ENCODE data around the gene SCAMP2. TPM values are rescaled to one million over a fixed set of nuclear protein-coding genes. Genes with fewer than 3 reads are reported as not detected.
A peak's percentile ranks its signal among the peaks of the same experiment; 100 is the strongest.
"Not testable (repeated sequence)": the region's sequence is repeated elsewhere in the genome, so short reads cannot be mapped to it uniquely, and the experiment has no call there.

The SCAMP2 gene
- total RNA-seq, 1 donor from 2014 or later = 39.3 TPM

GRCh38 chr15:74890665-74890960 lies 17.4 kb upstream of the SCAMP2 start:
- peak overlapping the region; percentile 84 for H3K4me3 ChIP-seq (ENCODE audit: low read depth, low read length)
- no peak for DNase-seq (ENCODE audit: low read depth)
- TF ChIP-seq CTCF (conservative IDR thresholded peaks at IDR 0.05; ENCODE audit: low read depth, low read length) = no peak

- no peak for TF ChIP-seq CTCF (conservative IDR thresholded peaks at IDR 0.05; ENCODE audit: low read depth, low read length)
- DNase-seq (ENCODE audit: low read depth) = no peak
- H3K4me3 ChIP-seq (ENCODE audit: low read depth, low read length) = peak within 1 kb of the TSS; percentile 84
Measured at GRCh38 chr15:74889883-74890664, 16.9 kb upstream of the SCAMP2 start, which contains the start of gene MPI. Gene MPI (plus strand): TSS chr15:74890042. CDS start chr15:74890074, 32 bp downstream.

GRCh38 chr15:74889390-74889882 lies 16.3 kb upstream of the SCAMP2 start:
- no peak for TF ChIP-seq CTCF (conservative IDR thresholded peaks at IDR 0.05; ENCODE audit: low read depth, low read length)
- no peak for DNase-seq (ENCODE audit: low read depth)

GRCh38 chr15:74888716-74889115 lies 15.6 kb upstream of the SCAMP2 start:
- H3K4me3 ChIP-seq (ENCODE audit: low read depth, low read length) = no peak overlapping the region
- no peak for DNase-seq (ENCODE audit: low read depth)
- no peak for TF ChIP-seq CTCF (conservative IDR thresholded peaks at IDR 0.05; ENCODE audit: low read depth, low read length)

More at GRCh38 chr15:74889390-74889882, 16.3 kb upstream of the SCAMP2 start:
- H3K4me3 ChIP-seq (ENCODE audit: low read depth, low read length) = peak overlapping the region; percentile 84

GRCh38 chr15:74887537-74888193 lies 14.5 kb upstream of the SCAMP2 start:
- DNase-seq (ENCODE audit: low read depth); H3K4me3 ChIP-seq (ENCODE audit: low read depth, low read length): not testable (repeated sequence)

- no peak for DNase-seq (ENCODE audit: low read depth)
- no peak overlapping the region for H3K4me3 ChIP-seq (ENCODE audit: low read depth, low read length)
- TF ChIP-seq CTCF (conservative IDR thresholded peaks at IDR 0.05; ENCODE audit: low read depth, low read length) = no peak
Measured at GRCh38 chr15:74885461-74885860, 12.3 kb upstream of the SCAMP2 start.

- DNase-seq (ENCODE audit: low read depth) = no peak
- no peak for TF ChIP-seq CTCF (conservative IDR thresholded peaks at IDR 0.05; ENCODE audit: low read depth, low read length)
- no peak overlapping the region for H3K4me3 ChIP-seq (ENCODE audit: low read depth, low read length)
Measured at GRCh38 chr15:74884428-74885223, 11.5 kb upstream of the SCAMP2 start.

All from epithelial cell of proximal tubule (primary cell).